Bladder microvascular endothelial cell (primary cell): ENCODE data around the gene FANCE. TPM values are rescaled to one million over a fixed set of nuclear protein-coding genes. Genes with fewer than 3 reads are reported as not detected.

Experiments
- total RNA-seq: library from RNA; depleted of rRNA; stranded (reverse); fragments of >200 nt; gene quantifications from 2 replicates; pipeline ENCODE4 v1.2.3, GENCODE V29; 2014

FANCE gene
- 10.3 and 11.3 TPM in 2 replicates for total RNA-seq

GRCh38 chr6:35452183-35453090 lies at the start of gene FANCE:
Gene FANCE, plus strand, starts transcription at chr6:35452338. Its CDS starts 208 bp downstream, at chr6:35452546.

GRCh38 chr6:35468181-35468979 lies 16.2 kb downstream of the FANCE start, which contains the start of gene RPL10A:
Gene RPL10A, plus strand, starts transcription at chr6:35468401. Its CDS starts 34 bp downstream, at chr6:35468435.

DNA sequence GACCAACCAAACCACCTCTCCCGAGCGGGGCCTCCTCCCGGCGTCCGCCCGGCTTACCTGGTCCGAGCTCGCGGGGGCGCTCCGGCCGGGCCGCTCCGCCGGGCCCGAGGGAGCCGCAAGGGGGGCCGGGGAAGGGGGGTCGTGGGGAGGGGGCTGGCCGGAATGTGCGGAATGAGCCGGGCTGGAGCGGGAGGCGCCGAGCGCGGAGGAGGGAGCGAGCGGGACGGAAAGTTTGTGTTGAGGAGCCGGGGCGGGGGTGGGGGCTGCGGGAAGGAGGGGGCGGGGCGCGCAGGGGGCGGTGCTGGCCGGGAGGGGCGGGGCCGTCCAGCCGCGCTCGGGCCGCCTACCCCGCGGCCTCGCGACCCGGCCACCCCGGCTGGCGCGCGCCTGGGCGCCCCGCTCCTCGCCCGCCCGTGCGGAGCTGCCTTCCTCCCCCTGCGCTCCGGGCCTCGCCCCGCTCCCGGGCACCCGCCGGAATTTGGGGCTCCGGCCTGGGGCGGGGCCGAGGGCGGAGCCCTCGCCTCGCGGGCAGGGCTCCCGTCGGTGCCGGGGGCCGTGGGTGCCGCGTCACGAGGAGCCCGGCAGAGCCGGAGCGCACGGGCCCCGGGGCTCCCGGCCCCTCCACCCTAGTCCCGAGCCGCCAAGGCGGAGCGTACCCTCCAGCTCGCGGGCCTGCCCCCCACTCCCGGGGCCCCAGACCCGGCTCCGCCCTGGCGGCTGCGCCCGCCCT lies 44.9 kb downstream of the FANCE start, which contains the start of gene TEAD3:
Gene TEAD3 (minus strand): TSS at position 239 of the 730 bp plus-strand sequence.

GRCh38 chr6:35512740-35513139 lies 60.6 kb downstream of the FANCE start, which contains the start of gene TULP1:
Gene TULP1, minus strand, starts transcription at chr6:35512896. Its CDS starts 38 bp downstream, at chr6:35512858.

Other genes starting within 250 kb of the FANCE start
- 0.65 and 3.0 TPM in 2 replicates for gene SCUBE3, start 238.4 kb upstream of the FANCE start, total RNA-seq
- gene ZNF76, start 192.6 kb upstream of the FANCE start, total RNA-seq = 17.3 and 31.0 TPM in 2 replicates
- 0.32 and 1.4 TPM in 2 replicates for gene DEF6, start 154.5 kb upstream of the FANCE start, total RNA-seq
- 3.6 and 17.9 TPM in 2 replicates for gene PPARD, start 109.8 kb upstream of the FANCE start, total RNA-seq
- 1,377 and 1,878 TPM in 2 replicates for gene RPL10A, start 16.1 kb downstream of the FANCE start, total RNA-seq
- under 0.01 and 0.31 TPM in 2 replicates for gene TEAD3, start 44.7 kb downstream of the FANCE start, total RNA-seq
- not detected in 2 replicates for gene TULP1, start 60.6 kb downstream of the FANCE start, total RNA-seq
- gene FKBP5, start 236.6 kb downstream of the FANCE start, total RNA-seq = 30.3 and 33.1 TPM in 2 replicates